ENCODE data around the gene MXD1.
A peak's percentile ranks its signal among the peaks of the same experiment; 100 is the strongest.
"Not testable (repeated sequence)": the region's sequence is repeated elsewhere in the genome, so short reads cannot be mapped to it uniquely, and the experiment has no call there.

MXD1 gene, protein sequence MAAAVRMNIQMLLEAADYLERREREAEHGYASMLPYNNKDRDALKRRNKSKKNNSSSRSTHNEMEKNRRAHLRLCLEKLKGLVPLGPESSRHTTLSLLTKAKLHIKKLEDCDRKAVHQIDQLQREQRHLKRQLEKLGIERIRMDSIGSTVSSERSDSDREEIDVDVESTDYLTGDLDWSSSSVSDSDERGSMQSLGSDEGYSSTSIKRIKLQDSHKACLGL

GRCh38 chr2:69914950-69915945 lies at the start of gene MXD1:
TSS of gene MXD1 (plus strand) at chr2:69915109. CDS start at chr2:69915331, 222 bp downstream.
- peak; percentile 18 for DNase-seq (ENCODE audit: low spot score)

- DNase-seq (ENCODE audit: low spot score): no peak
Observed at GRCh38 chr2:69888451-69888850, 26.5 kb upstream of the MXD1 start.

GRCh38 chr2:69889302-69889701 lies 25.6 kb upstream of the MXD1 start:
- no peak for DNase-seq (ENCODE audit: low spot score)

DNA sequence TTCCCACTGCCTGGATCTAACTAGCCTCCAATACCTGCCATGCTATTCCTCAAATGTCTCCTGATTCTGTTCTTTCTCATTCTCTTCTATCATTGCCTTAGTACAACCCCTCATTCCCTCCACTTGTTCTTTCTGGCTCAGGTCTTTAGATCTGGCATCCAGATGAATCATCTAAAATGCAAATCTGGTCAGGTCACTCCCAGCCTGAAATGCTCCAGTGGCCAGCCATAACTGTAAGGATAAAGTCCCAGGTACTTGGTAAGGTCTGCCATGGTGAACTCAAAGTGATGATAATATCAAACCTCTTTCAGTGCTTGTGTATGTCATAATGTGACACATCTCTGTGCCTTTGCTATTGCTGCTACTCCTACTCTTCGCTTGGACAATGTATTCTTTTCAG lies 24.0 kb upstream of the MXD1 start:
- no peak for DNase-seq (ENCODE audit: low spot score)

GRCh38 chr2:69892838-69893424 lies 22.0 kb upstream of the MXD1 start:
- DNase-seq (ENCODE audit: low spot score): not testable (repeated sequence)

GRCh38 chr2:69893684-69894551 lies 21.0 kb upstream of the MXD1 start, which contains the start of gene SNRNP27:
TSS of gene SNRNP27 (plus strand) at chr2:69893956. CDS start at chr2:69893985, 29 bp downstream.
- DNase-seq (ENCODE audit: low spot score): peak; percentile 85

GRCh38 chr2:69894737-69895136 lies 20.2 kb upstream of the MXD1 start:
- not testable (repeated sequence) for DNase-seq (ENCODE audit: low spot score)

GRCh38 chr2:69902213-69902922 lies 12.5 kb upstream of the MXD1 start:
- no peak for DNase-seq (ENCODE audit: low spot score)

DNA sequence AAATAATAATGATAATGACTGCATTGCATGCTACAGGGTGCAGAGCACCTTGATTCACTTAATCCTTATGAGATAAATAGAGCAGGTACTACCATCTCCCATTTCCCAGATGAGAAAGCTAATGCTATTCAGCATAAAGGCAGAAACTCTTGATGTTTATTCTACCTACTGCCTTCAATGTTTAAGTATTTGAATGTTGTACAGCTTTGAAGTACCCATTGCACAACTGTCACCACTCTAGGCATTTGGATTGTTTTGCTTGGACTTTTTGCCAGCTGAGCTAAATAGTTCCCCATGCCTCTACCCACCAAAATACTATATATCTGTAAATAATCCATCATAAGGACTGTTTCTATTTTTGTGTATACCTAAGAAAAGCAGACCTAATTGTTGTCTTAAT lies 7.7 kb upstream of the MXD1 start:
- DNase-seq (ENCODE audit: low spot score): no peak

DNA sequence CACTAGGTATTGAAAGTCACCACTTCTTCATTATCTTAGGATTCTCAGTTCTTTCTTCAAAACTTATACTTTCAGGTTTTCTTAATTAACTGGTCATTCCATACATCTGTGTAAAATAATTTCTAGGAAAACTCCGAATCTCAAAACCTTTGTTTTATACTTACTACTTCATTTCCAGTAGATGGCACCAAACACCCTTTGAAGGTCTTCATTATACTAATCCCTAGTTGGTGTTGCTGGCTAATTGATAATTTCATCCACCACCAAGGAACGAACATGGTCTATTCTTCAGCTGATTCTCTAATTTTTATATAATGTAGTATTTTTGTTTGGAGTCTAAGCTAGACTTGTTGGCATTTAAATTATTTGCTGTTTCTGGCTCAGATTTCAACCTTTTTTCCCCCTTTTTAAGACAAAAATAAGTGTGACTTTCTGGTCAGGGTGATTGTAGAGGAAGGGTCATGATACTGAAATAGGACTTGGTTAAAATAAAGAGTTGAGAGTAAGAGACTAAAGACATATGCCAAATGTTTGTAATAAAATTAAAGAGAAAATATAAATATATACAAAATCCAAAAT lies 2.8 kb upstream of the MXD1 start:
- DNase-seq (ENCODE audit: low spot score): no peak

GRCh38 chr2:69914164-69914949 lies 552 bp upstream of the MXD1 start:
- peak; percentile 98 for DNase-seq (ENCODE audit: low spot score)

GRCh38 chr2:69916106-69916505 lies 1.2 kb downstream of the MXD1 start:
- no peak for DNase-seq (ENCODE audit: low spot score)

DNA sequence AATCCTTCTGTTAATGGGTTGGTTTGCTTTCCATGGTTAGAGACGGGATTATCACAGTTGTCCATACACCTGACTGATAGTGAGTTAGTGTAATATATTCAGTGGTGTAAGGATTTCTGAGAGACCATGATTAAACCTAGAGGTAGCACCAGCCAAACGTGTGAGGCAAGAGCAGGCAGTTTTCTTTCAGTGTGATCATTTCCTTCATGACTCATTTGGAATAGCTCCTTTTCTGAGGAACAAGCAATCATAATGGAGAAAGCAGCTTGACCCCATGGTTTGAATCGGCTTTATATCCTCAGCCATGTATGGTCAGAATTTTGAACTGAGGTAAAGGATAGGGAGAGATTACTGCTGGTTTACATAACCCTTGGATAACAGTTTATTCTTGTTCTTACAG lies 2.9 kb downstream of the MXD1 start:
- no peak for DNase-seq (ENCODE audit: low spot score)

GRCh38 chr2:69918401-69918800 lies 3.5 kb downstream of the MXD1 start:
- no peak for DNase-seq (ENCODE audit: low spot score)

DNA sequence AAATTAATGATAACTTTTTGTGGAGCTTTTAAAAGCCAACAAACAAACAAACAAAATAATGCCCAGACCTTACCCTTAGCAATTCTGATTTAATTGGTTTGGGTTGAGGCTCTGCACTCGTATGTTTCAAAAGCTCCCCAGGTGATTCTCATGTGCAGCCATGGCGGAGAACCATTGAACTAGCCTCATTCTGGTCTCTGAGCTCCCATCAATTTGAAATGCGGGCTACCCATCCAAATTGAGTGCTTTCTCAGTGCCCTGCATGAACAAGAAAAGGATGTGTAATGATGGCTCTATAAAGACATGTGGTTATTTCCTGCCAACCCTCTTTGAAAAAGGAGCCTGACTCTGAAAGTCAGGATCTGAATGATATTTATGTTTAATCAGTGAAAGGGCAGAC lies 8.2 kb downstream of the MXD1 start:
- no peak for DNase-seq (ENCODE audit: low spot score)

DNA sequence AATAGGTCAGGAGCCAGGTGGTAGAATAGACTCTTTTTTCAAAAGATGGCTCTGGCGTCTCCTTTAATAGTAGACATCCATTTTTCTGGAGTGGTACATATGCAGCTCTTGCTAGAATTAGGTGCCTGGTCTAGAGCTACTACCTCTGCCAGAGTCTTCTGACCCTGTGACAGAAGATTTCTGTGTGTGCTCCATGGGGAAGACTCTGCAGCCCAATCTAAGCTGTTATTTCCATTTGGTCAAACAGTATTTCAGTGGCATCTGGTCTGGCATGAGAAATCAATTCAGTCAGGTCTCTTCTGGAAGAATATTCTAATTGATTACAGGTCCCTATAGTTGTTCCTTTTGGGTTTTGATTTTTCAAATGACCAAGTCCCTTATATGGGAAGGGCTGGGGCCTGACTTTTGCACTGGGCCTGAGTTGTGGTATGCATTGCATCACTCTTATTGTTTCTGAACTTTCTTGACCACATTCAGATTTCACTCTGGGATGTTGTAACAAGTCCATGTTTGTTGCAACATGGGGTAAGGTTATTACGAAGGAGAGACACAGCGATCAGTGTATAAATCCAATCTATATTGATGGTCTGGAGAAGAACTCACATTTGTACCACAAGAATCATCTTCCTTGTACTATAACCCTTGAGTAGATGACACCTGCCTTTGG lies 12.1 kb downstream of the MXD1 start:
- no peak for DNase-seq (ENCODE audit: low spot score)

- DNase-seq (ENCODE audit: low spot score): no peak
Observed at GRCh38 chr2:69931832-69932595, 17.1 kb downstream of the MXD1 start.

GRCh38 chr2:69932596-69932922 lies 17.6 kb downstream of the MXD1 start:
- no peak for DNase-seq (ENCODE audit: low spot score)

All from iPS-NIHi11 (cell line).